ENCODE data around the gene SDF4. TPM values are rescaled to one million over a fixed set of nuclear protein-coding genes. Genes with fewer than 3 reads are reported as not detected.

Gene SDF4
- total RNA-seq, 1 donor from 2014 or later = 69.9 TPM

DNA sequence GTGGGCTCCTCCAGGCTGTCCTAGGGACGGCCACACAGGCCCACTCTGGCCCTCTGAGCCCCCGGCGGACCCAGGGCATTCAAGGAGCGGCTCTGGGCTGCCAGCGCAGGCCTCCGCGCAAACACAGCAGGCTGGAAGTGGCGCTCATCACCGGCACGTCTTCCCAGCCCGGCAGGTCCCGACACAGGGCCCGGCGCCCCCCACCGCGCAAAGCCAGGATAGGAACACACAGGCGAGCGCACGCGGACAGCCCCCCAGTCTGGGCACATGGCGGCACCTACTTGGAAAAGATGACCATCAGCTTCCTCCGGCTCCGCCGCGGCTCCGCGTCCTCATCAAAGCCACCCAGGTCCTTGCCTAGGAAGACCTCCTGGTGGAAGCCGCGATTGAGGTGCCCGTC, 3.6 kb downstream of the SDF4 start:
- no peak for ATAC-seq

DNA sequence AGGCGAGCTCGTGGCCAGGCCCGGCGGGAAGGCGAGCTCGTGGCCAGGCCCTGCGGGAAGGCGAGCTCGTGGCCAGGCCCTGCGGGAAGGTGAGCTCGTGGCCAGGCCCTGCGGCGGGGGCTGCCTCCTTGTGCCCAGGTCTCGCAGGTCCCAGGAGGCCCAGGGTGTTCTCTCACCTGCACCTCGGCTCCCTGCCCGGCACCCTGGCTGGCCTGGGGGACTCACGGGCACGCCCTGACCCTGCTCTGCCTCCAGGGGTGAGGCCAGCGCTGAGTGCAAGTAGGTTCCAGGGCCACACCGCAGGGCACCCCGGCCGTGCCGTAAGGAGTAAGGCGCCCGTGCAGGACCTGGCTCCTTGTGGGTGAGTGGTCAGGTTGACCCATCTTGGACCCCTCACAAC, 4.4 kb downstream of the SDF4 start:
- ATAC-seq = no peak

GRCh38 chr1:1226566-1227362, 5.0 kb downstream of the SDF4 start:
- ATAC-seq = no peak

GRCh38 chr1:1225913-1226312, 5.9 kb downstream of the SDF4 start:
- ATAC-seq = no peak

DNA sequence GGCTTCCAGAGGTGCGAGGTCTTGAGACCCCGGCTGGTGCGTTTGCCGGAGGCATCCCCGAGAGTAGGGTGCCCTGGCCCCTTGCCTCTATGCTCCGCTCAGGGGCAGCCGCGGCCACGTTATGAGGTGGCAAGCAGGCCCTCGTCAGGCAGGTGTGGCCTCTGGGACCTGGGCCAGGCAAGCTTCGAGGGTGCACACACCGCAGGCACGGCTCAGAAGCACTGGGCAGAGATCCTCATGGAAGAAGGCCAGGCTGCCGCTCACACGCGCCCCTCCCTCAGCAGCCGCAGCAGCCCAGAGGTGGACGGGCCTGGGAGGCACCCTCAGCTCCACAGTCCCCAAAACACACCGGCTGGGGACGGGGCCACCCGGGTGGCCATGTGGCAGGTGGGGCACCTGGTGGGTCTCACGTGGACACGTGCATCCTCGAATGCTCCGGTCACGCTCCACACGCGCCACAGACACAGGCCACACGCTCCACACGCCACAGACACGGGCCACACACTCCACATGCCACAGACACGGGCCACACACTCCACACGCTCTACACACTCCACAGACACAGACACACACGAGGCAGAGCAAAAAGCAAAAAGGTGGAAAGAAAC, 6.5 kb downstream of the SDF4 start:
- ATAC-seq = peak; percentile 56

DNA sequence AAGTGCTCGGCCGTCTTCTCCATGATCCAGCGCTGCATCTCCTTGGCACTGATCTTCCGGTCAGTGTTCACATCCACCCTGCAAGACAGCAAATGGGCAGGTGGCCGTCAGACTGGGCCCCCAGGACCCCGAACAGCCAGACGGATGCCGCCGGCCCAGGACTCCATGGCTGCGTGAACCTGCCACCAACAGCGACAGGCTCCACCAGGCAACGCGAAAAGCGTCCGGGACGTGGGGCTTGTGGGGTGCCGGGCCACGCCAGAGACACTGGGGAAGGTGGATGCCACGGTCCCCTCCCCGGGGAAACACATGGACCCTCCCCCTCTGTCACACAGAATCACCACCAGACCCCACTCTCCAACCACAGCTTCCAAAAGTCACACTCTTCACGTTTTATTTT, 7.9 kb downstream of the SDF4 start:
- ATAC-seq = no peak

- no peak for ATAC-seq
These were observed 8.5 kb downstream of the SDF4 start for GRCh38 chr1:1223321-1223720.

GRCh38 chr1:1222575-1223225, 9.1 kb downstream of the SDF4 start:
- no peak for ATAC-seq

- no peak for ATAC-seq
These were observed 9.8 kb downstream of the SDF4 start for GRCh38 chr1:1221887-1222574.

GRCh38 chr1:1220197-1220596, 11.6 kb downstream of the SDF4 start:
- ATAC-seq = no peak

DNA sequence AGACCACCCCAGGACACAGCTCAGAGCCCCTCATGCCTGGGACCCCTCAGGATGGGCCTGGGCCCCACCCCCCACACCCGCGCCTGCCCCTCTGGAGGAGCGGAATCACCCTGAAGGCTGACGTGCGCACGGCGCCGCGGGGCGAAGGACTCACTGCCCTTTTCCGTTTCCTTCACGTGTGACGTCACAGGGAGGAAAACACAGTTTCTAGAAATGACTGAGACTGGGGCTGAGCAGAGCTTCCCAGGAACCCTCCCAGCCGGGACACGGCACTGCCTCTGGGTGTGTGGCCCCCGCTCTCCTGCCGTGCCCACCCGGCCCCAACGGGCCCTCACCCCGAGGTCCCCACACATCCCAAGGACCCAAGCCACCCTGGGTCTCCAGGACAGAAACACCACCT, 12.5 kb downstream of the SDF4 start:
- no peak for ATAC-seq

DNA sequence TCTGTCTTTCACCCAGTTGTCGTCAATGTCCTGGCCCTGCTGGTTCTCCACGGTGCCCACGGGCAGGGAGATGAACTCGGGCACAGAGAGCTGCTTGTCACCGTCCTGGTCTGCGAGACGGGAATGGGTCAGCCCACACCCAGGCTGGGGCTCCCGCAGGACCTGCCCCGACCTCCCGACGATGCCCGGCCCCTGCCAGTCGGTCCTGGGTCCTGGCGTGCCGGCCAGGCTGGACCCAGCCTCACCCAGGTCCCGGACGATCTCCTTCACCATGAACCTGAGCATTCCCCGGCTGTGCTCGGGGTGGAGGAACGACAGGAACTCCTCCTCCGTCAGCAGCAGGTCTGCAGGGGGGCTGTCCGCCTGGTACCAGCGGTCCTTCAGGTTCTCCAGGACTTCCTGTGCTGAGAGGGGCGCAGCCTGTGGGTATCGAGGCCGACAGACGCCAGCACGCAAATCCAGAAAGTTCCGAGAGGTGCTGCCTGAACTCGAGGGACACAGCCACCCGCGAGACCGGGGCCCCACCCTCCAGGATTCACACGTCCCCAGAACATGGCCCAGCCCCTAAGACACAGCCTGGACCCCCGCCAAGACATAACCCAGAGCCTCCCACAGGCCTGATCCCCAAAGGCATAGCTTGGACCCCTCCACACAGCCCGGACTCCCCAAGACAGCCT, 13.1 kb downstream of the SDF4 start:
- no peak for ATAC-seq

- peak; percentile 39 for ATAC-seq
These were observed 13.9 kb downstream of the SDF4 start for GRCh38 chr1:1217621-1218523.

GRCh38 chr1:1216770-1217620, 14.8 kb downstream of the SDF4 start:
- no peak for ATAC-seq

DNA sequence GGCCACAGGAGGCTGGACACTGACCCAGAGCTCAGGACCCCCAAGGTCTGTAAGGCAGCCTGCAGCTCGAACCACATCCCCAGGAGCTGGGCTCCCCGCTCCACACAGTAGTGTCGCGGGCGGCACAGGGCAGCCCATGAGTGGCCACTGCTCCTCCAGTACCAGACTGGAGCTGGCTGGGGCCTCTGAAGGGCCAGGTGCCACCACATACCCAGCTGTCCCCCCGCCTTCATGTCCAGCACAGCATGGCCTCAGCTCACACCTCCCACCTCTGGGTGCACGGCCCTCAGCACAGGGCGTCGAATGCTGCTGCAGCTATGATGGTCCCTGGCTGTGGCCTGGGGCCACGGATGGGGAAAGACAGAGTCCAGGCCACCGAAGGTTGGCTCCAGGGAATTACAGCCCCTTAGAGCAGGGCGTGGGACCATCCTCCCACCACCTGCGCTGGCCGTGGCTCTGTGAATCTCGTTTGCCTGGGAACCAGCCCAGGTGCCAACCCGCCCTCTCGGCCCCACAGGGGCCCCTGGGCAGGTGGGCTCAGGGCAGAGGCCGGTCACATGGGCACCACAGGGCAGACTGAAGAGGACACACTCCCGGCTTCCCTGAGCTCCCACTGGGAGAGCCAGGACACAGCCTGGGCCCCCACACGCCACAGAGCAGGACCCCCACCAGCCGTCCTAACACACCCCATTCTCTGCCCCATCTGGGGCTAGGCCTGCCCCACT, 15.8 kb downstream of the SDF4 start:
- ATAC-seq = no peak

DNA sequence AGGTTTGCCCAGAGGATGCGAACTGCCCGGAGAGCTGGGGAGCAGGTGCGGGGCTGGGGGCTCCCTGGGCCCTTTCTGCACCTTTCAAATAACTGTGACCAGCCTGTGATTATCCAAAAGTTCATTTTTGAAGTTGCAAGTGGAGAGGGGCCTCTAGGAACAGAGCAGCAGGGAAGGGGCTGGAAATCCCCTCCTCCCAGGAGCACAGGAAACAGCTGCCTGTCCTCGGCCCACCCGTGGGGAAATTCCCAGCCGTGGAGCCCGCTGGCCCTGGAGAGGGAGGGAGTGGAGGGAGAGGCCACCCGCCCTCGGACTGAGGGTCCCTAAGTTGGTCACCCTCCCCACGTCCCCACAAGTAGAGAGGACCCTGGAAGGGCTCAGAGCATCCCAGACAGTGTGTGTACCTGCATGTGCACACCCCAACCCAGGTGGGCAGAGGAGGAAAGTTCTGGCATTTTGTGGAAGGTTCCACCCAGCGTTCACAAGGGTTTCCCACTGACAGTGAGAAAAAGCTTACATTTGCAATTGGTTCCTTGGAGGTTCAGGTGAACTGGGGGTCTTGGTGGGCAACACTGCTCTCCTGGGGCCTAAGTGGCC, 16.6 kb downstream of the SDF4 start:
- ATAC-seq = no peak

- peak; percentile 1 for ATAC-seq
These were observed 18.2 kb downstream of the SDF4 start, which contains the start of gene TNFRSF4 for GRCh38 chr1:1213345-1214265. Gene TNFRSF4 (minus strand): TSS chr1:1214153. CDS start chr1:1214127, 26 bp downstream.

- peak; percentile 15 for ATAC-seq
These were observed 18.9 kb downstream of the SDF4 start for GRCh38 chr1:1212780-1213344.
